HEK293 (cell line): ENCODE results near the gene DDN.

Experiments used
- CTCF ChIA-PET: fragments of 350-600 bp; formaldehyde crosslinking; extraction: SDS; loops from one replicate; lab custom pipeline; 2021; ENCODE audit warnings: antibody characterized with exemption; lab: Yijun Ruan, JAX
- POLR2A ChIA-PET: fragments of 300-600 bp; formaldehyde crosslinking; extraction: SDS; loops from one replicate; lab custom pipeline; 2020; ENCODE audit warnings: antibody characterized with exemption, inconsistent platforms; lab: Yijun Ruan, JAX
- H3K27ac ChIP-seq: fragments of 200-500 bp; sonication (Bioruptor generic); 2 replicates; pipeline ENCODE4 v1.5.1; 2014; ENCODE audit warnings: low read depth, low read length, control low read depth, inconsistent platforms; ENCODE audit errors: extremely low read depth
- H3K36me3 ChIP-seq, 2 experiments: fragments of 200-500 bp in 1 of 2; sonication (Bioruptor generic) in 1 of 2; 1 replicate in 1 of 2; 2 replicates in 1 of 2; pipeline ENCODE4 v1.5.1; 2014 to 2017; ENCODE audit warnings: inconsistent platforms in 2 of 2, low read length in 2 of 2; ENCODE audit not compliant: control insufficient read depth in 2 of 2, insufficient read depth in 1 of 2
- H3K4me1 ChIP-seq: fragments of 200-500 bp; sonication (Bioruptor generic); 2 replicates; pipeline ENCODE4 v1.5.1; 2014; ENCODE audit warnings: mild to moderate bottlenecking, low read length, inconsistent platforms; ENCODE audit not compliant: control insufficient read depth, insufficient read depth
- H3K4me3 ChIP-seq: 2 replicates; pipeline ENCODE4 v1.5.1; 2011; ENCODE audit warnings: low read depth, mild to moderate bottlenecking, control low read depth, low read length, moderate library complexity
- H3K9me3 ChIP-seq: fragments of 200-500 bp; sonication (Bioruptor generic); 2 replicates; pipeline ENCODE4 v1.5.1; 2014; ENCODE audit warnings: low read depth, low read length, inconsistent platforms; ENCODE audit not compliant: control insufficient read depth, insufficient read depth
- BCL11A ChIP-seq: fragments of 450-650 bp; formaldehyde crosslinking; IDR thresholded peaks from 2 replicates; pipeline ENCODE4 v1.5.1; 2016; ENCODE audit warnings: low read depth, missing biosample characterization, missing genetic modification characterization
- GFI1B ChIP-seq: fragments of 450-650 bp; formaldehyde crosslinking; IDR thresholded peaks from 2 replicates; pipeline ENCODE4 v1.5.1; 2016; ENCODE audit warnings: missing biosample characterization, missing genetic modification characterization
- GLI2 ChIP-seq: fragments of 450-650 bp; formaldehyde crosslinking; IDR thresholded peaks from 2 replicates; pipeline ENCODE4; 2017; ENCODE audit warnings: missing biosample characterization, missing genetic modification characterization, low read depth, borderline replicate concordance
- GLIS1 ChIP-seq: fragments of 450-650 bp; formaldehyde crosslinking; IDR thresholded peaks from 2 replicates; pipeline ENCODE4 v1.5.1; 2016; ENCODE audit warnings: missing biosample characterization, missing genetic modification characterization
- IKZF3 ChIP-seq: fragments of 450-650 bp; IDR thresholded peaks from 2 replicates; pipeline ENCODE4 v1.5.0; 2018; ENCODE audit warnings: missing biosample characterization, mild to moderate bottlenecking, missing genetic modification characterization, moderate library complexity
- WT1 ChIP-seq: fragments of 450-650 bp; formaldehyde crosslinking; IDR thresholded peaks from 2 replicates; pipeline ENCODE4 v1.5.1; 2016; ENCODE audit warnings: missing biosample characterization, missing genetic modification characterization
- ZBTB17 ChIP-seq: fragments of 450-650 bp; formaldehyde crosslinking; IDR thresholded peaks from 2 replicates; pipeline ENCODE4 v1.5.1; 2016; ENCODE audit warnings: missing biosample characterization, missing genetic modification characterization
- ZBTB49 ChIP-seq: fragments of 450-650 bp; formaldehyde crosslinking; IDR thresholded peaks from 2 replicates; pipeline ENCODE4 v1.5.1; 2016; ENCODE audit warnings: missing biosample characterization, missing genetic modification characterization, low read depth
- ZNF112 ChIP-seq: fragments of 450-650 bp; formaldehyde crosslinking; IDR thresholded peaks from 2 replicates; pipeline ENCODE4 v1.5.0; 2017; ENCODE audit warnings: missing biosample characterization, missing genetic modification characterization
- ZNF114 ChIP-seq: fragments of 450-650 bp; formaldehyde crosslinking; IDR thresholded peaks from 2 replicates; pipeline ENCODE4 v1.5.0; 2017; ENCODE audit warnings: missing biosample characterization, missing genetic modification characterization
- ZNF223 ChIP-seq: fragments of 450-650 bp; formaldehyde crosslinking; IDR thresholded peaks from 2 replicates; pipeline ENCODE4 v1.5.1; 2016; ENCODE audit warnings: missing biosample characterization, missing genetic modification characterization
- ZNF366 ChIP-seq: fragments of 450-650 bp; formaldehyde crosslinking; conservative IDR thresholded peaks from 2 replicates; pipeline ENCODE4 v1.5.1; 2016; ENCODE audit warnings: missing biosample characterization, missing genetic modification characterization
- ZNF394 ChIP-seq: fragments of 450-650 bp; formaldehyde crosslinking; IDR thresholded peaks from 2 replicates; pipeline ENCODE4 v1.5.1; 2016; ENCODE audit warnings: missing biosample characterization, missing genetic modification characterization, mild to moderate bottlenecking, moderate library complexity, borderline replicate concordance
- ZNF398 ChIP-seq: fragments of 450-650 bp; formaldehyde crosslinking; IDR thresholded peaks from 2 replicates; pipeline ENCODE4 v1.5.1; 2017; ENCODE audit warnings: missing biosample characterization, missing genetic modification characterization
- ZNF510 ChIP-seq: fragments of 450-650 bp; formaldehyde crosslinking; IDR thresholded peaks from 2 replicates; pipeline ENCODE4 v1.5.1; 2018; ENCODE audit warnings: mild to moderate bottlenecking, missing genetic modification characterization, missing biosample characterization; ENCODE audit not compliant: insufficient replicate concordance
- ZNF580 ChIP-seq: fragments of 450-650 bp; formaldehyde crosslinking; IDR thresholded peaks from 2 replicates; pipeline ENCODE4 v1.5.1; 2016; ENCODE audit warnings: missing biosample characterization, missing genetic modification characterization
- ZNF610 ChIP-seq: fragments of 450-650 bp; formaldehyde crosslinking; IDR thresholded peaks from 2 replicates; pipeline ENCODE4 v1.5.1; 2016; ENCODE audit warnings: missing biosample characterization, missing genetic modification characterization, borderline replicate concordance
- ZNF639 ChIP-seq: fragments of 450-650 bp; formaldehyde crosslinking; IDR thresholded peaks from 2 replicates; pipeline ENCODE4 v1.5.1; 2016; ENCODE audit warnings: missing biosample characterization, missing genetic modification characterization
- ZNF664 ChIP-seq: fragments of 450-650 bp; formaldehyde crosslinking; IDR thresholded peaks from 2 replicates; pipeline ENCODE4 v1.5.1; 2016; ENCODE audit warnings: missing biosample characterization, missing genetic modification characterization
- ZNF777 ChIP-seq: fragments of 450-650 bp; formaldehyde crosslinking; IDR thresholded peaks from 2 replicates; pipeline ENCODE4 v1.5.1; 2017; ENCODE audit warnings: missing biosample characterization, missing genetic modification characterization, borderline replicate concordance
- ZSCAN16 ChIP-seq: fragments of 450-650 bp; formaldehyde crosslinking; IDR thresholded peaks from 2 replicates; pipeline ENCODE4 v1.5.1; 2016; ENCODE audit warnings: missing biosample characterization, missing genetic modification characterization
- TF ChIP-seq, protein P1 (sequence below): fragments of 450-650 bp; formaldehyde crosslinking; IDR thresholded peaks from 2 replicates; pipeline ENCODE4 v1.5.1; 2016; ENCODE audit warnings: missing biosample characterization, missing genetic modification characterization
- TF ChIP-seq, protein P2 (sequence below): fragments of 450-650 bp; IDR thresholded peaks from 2 replicates; pipeline ENCODE4 v1.5.1; 2018; ENCODE audit warnings: missing biosample characterization, missing genetic modification characterization

The DDN gene

GRCh38 chr12:49008943-49009342 lies 9.8 kb upstream of the DDN start:
- H3K27ac ChIP-seq: no peak overlapping the region
- H3K9me3 ChIP-seq: no peaks in the 10 kb centered on the region
- CTCF ChIA-PET: interaction anchor here (0.6 to 3.3 kb wide), 7 partner anchors 9 to 408 kb away, joined by 3 to 13 read pairs (median 4); partner anchors contain the start of gene PRKAG1
- H3K36me3 ChIP-seq: peaks cover 29 to 52% of the 10 kb centered on the region in 2 experiments
- TF ChIP-seq ZNF639 (tag by site-specific recombination): no peak
- TF ChIP-seq GLIS1: peak; percentile 88
- TF ChIP-seq BCL11A: no peak
- peak; percentile 60 for TF ChIP-seq ZBTB17 (tag by site-specific recombination)
- 0 out of 2 replicates have a peak, but pooled peaks have one; percentile 18 for TF ChIP-seq ZNF366 (tag by site-specific recombination)
- no peak overlapping the region for H3K4me3 ChIP-seq
- peaks cover 5% of the 10 kb centered on the region for H3K4me1 ChIP-seq
- POLR2A ChIA-PET: interaction anchor here (0.7 to 1.4 kb wide), 2 partner anchors 9 to 21 kb away, joined by 3 to 5 read pairs; partner anchors contain the start of gene PRKAG1

DNA sequence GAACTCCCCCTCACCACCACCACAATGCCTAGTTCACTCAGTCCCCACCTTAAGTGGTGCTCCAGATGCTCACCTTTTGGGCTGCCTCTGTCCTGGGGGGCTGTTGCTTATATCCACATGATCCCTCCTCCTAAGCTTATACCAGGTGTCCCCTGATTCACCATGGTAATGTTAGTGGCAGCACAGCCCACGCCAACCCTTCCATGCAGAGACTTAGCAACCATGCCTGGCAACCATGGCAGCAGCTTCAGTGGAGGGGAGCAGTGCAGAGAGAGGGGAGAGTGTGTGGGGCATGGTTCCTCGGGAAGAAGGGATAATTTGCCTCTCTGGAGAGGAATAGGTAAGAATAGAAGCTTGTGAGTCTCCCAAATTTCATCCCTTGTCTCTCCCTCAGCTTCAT lies 1.2 kb upstream of the DDN start:
- ChIA-PET POLR2A (interaction anchor here (0.9 to 1.8 kb wide), 2 partner anchors 13 to 43 kb away, joined by 3 to 5 read pairs; partner anchors contain the start of gene ARF3), CTCF (interaction anchor here (0.6 to 5.7 kb wide), 13 partner anchors 10 to 975 kb away, joined by 3 to 37 read pairs (median 5); a partner anchor contains a TSS)
- H3K4me1 ChIP-seq: peaks cover 6% of the 10 kb centered on the region
- peaks cover 19 to 53% of the 10 kb centered on the region in 2 experiments for H3K36me3 ChIP-seq
- no peak overlapping the region for H3K4me3 ChIP-seq
- no peaks in the 10 kb centered on the region for H3K9me3 ChIP-seq
- no peak overlapping the region for H3K27ac ChIP-seq
- TF ChIP-seq, protein P1, sequence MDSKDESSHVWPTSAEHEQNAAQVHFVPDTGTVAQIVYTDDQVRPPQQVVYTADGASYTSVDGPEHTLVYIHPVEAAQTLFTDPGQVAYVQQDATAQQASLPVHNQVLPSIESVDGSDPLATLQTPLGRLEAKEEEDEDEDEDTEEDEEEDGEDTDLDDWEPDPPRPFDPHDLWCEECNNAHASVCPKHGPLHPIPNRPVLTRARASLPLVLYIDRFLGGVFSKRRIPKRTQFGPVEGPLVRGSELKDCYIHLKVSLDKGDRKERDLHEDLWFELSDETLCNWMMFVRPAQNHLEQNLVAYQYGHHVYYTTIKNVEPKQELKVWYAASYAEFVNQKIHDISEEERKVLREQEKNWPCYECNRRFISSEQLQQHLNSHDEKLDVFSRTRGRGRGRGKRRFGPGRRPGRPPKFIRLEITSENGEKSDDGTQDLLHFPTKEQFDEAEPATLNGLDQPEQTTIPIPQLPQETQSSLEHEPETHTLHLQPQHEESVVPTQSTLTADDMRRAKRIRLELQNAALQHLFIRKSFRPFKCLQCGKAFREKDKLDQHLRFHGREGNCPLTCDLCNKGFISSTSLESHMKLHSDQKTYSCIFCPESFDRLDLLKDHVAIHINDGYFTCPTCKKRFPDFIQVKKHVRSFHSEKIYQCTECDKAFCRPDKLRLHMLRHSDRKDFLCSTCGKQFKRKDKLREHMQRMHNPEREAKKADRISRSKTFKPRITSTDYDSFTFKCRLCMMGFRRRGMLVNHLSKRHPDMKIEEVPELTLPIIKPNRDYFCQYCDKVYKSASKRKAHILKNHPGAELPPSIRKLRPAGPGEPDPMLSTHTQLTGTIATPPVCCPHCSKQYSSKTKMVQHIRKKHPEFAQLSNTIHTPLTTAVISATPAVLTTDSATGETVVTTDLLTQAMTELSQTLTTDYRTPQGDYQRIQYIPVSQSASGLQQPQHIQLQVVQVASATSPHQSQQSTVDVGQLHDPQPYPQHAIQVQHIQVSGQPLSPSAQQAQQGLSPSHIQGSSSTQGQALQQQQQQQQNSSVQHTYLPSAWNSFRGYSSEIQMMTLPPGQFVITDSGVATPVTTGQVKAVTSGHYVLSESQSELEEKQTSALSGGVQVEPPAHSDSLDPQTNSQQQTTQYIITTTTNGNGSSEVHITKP (tag by site-specific recombination): no peak
- TF ChIP-seq ZNF664 (no peak), ZNF112 (tag by site-specific recombination) (no peak), ZNF223 (no peak), ZNF580 (tag by site-specific recombination) (no peak), ZNF510 (tag by site-specific recombination) (no peak), ZSCAN16 (tag by site-specific recombination) (no peak), IKZF3 (tag by site-specific recombination) (no peak), ZBTB49 (tag by site-specific recombination) (no peak), ZNF114 (tag by site-specific recombination) (no peak), WT1 (tag by site-specific recombination) (no peak), ZNF398 (tag by site-specific recombination) (no peak), GFI1B (tag by site-specific recombination) (no peak), ZNF610 (tag by site-specific recombination) (no peak), ZNF777 (no peak), ZNF394 (no peak), GLI2 (tag by site-specific recombination) (no peak)
- TF ChIP-seq, protein P2, sequence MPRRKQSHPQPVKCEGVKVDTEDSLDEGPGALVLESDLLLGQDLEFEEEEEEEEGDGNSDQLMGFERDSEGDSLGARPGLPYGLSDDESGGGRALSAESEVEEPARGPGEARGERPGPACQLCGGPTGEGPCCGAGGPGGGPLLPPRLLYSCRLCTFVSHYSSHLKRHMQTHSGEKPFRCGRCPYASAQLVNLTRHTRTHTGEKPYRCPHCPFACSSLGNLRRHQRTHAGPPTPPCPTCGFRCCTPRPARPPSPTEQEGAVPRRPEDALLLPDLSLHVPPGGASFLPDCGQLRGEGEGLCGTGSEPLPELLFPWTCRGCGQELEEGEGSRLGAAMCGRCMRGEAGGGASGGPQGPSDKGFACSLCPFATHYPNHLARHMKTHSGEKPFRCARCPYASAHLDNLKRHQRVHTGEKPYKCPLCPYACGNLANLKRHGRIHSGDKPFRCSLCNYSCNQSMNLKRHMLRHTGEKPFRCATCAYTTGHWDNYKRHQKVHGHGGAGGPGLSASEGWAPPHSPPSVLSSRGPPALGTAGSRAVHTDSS: no peak
- TF ChIP-seq, all 188 proteins: peak for 0
